Uterus (tissue), 4 donors: ENCODE results near the gene FEN1. TPM values are rescaled to one million over a fixed set of nuclear protein-coding genes. Genes with fewer than 3 reads are reported as not detected.

ENCODE experiments used
- DNase-seq, 2 donors: peaks; one replicate each; pipeline ENCODE4 v3.0.0-alpha.2; 2019 to 2020
- H3K27ac ChIP-seq, 2 donors: fragments of 200-600 bp; sonication (generic); 1 replicate in 1 of 2; 2 replicates in 1 of 2; pipeline ENCODE4 v1.5.1; 2016 to 2018
- H3K27me3 ChIP-seq, 2 donors: fragments of 200-600 bp; sonication (generic); one replicate each; pipeline ENCODE4 v1.5.1; 2018 to 2019; ENCODE audit warnings: control low read depth in 1 of 2
- H3K36me3 ChIP-seq, 2 donors: fragments of 200-600 bp; sonication (generic); one replicate each; pipeline ENCODE4 v1.5.1; 2019; ENCODE audit warnings: control low read depth in 1 of 2
- H3K4me1 ChIP-seq, 2 donors: fragments of 200-600 bp; sonication (generic); one replicate each; pipeline ENCODE4 v1.5.1; 2018 to 2019; ENCODE audit warnings: control low read depth in 1 of 2
- H3K4me3 ChIP-seq, 2 donors: fragments of 200-600 bp; sonication (generic); 1 replicate in 1 of 2; 2 replicates in 1 of 2; pipeline ENCODE4 v1.5.1; 2018 to 2019; ENCODE audit warnings: mild to moderate bottlenecking in 1 of 2
- H3K9me3 ChIP-seq, 2 donors: fragments of 200-600 bp; sonication (generic); one replicate each; pipeline ENCODE4 v1.5.1; 2019; ENCODE audit warnings: control low read depth in 1 of 2
- CTCF ChIP-seq, 4 experiments: fragments of 200-600 bp in 2 of 4; fragments of 450-650 bp in 2 of 4; sonication (generic) in 2 of 4; IDR thresholded peaks; one replicate each; pipeline ENCODE4 v1.5.1; 2016 to 2019; ENCODE audit warnings: antibody characterized with exemption in 4 of 4, mild to moderate bottlenecking in 2 of 4, moderate library complexity in 1 of 4
- POLR2A ChIP-seq, 2 donors: fragments of 450-650 bp; IDR thresholded peaks; one replicate each; pipeline ENCODE4 v1.6.1; 2016; ENCODE audit warnings: antibody characterized with exemption in 2 of 2, mild to moderate bottlenecking in 1 of 2, moderate library complexity in 1 of 2
- intact Hi-C: fragments of 100-400 bp; cut with DNase I; formaldehyde crosslinking; loops from one replicate; pipeline ENCODE4 v1.15.1; 2023; ENCODE audit warnings: low total_unique reads
- total RNA-seq, 4 donors: library from RNA; depleted of rRNA in 3 of 4; stranded (reverse); fragments of >200 nt in 3 of 4; gene quantifications; one replicate each; pipeline versions ENCODE4 v1.1.0 to v1.2.4, GENCODE V29; 2014 to 2023
- donor health status: DM: yes; HTN: yes; CAD: no.

The FEN1 gene
- total RNA-seq, 4 donors from 2014 or later = 0.77 to 19.4 (median 6.8) TPM

- Histone ChIP-seq H3K27me3 (no peaks in the 10 kb centered on the region), H3K4me3 (no peak overlapping the region), H3K36me3 (no peaks in the 10 kb centered on the region), H3K4me1 (no peaks in the 10 kb centered on the region), H3K27ac (no peak overlapping the region), H3K9me3 (no peaks in the 10 kb centered on the region)
- intact Hi-C loops = loop anchor here (5.0 kb wide), 1 partner anchor 41 kb away; no protein-coding TSS in a partner anchor
- DNase-seq = no peak
- TF ChIP-seq POLR2A (IDR thresholded peaks at IDR 0.05) (no peak), CTCF (IDR thresholded peaks at IDR 0.05) (no peak)
Measured at GRCh38 chr11:61745781-61746441, 46.8 kb upstream of the FEN1 start.

- intact Hi-C loops = loop anchor here (5.0 kb wide), 1 partner anchor 41 kb away; no protein-coding TSS in a partner anchor
Measured at GRCh38 chr11:61746442-61747191, 46.1 kb upstream of the FEN1 start.

GRCh38 chr11:61747192-61747966 is 45.3 kb upstream of the FEN1 start:
- Histone ChIP-seq H3K27ac (no peak overlapping the region), H3K4me3 (no peak overlapping the region), H3K9me3 (no peaks in the 10 kb centered on the region), H3K27me3 (no peaks in the 10 kb centered on the region), H3K4me1 (no peaks in the 10 kb centered on the region), H3K36me3 (no peaks in the 10 kb centered on the region)
- intact Hi-C loops = loop anchor here (5.0 kb wide), 1 partner anchor 40 kb away; no protein-coding TSS in a partner anchor
- no peak for TF ChIP-seq POLR2A (IDR thresholded peaks at IDR 0.05)
- TF ChIP-seq CTCF (IDR thresholded peaks at IDR 0.05) = peak; percentile 84 to 89 (median 86)
- peak; percentile 75 to 84 for DNase-seq

More at GRCh38 chr11:61746442-61747191, 46.1 kb upstream of the FEN1 start:
- Histone ChIP-seq H3K4me1 (no peaks in the 10 kb centered on the region), H3K27ac (no peak overlapping the region), H3K36me3 (no peaks in the 10 kb centered on the region), H3K27me3 (no peaks in the 10 kb centered on the region), H3K9me3 (no peaks in the 10 kb centered on the region), H3K4me3 (no peak overlapping the region)
- TF ChIP-seq CTCF (IDR thresholded peaks at IDR 0.05) (no peak), POLR2A (IDR thresholded peaks at IDR 0.05) (no peak)
- no peak for DNase-seq

GRCh38 chr11:61747967-61748285 is 44.8 kb upstream of the FEN1 start:
- H3K4me3 ChIP-seq = no peak overlapping the region
- no peaks in the 10 kb centered on the region for H3K36me3 ChIP-seq
- no peaks in the 10 kb centered on the region for H3K9me3 ChIP-seq
- H3K27ac ChIP-seq = no peak overlapping the region
- intact Hi-C loops = loop anchor here (5.0 kb wide), 1 partner anchor 39 kb away; no protein-coding TSS in a partner anchor
- H3K4me1 ChIP-seq = no peaks in the 10 kb centered on the region
- TF ChIP-seq CTCF (IDR thresholded peaks at IDR 0.05) (no peak), POLR2A (IDR thresholded peaks at IDR 0.05) (no peak)
- H3K27me3 ChIP-seq = no peaks in the 10 kb centered on the region
- DNase-seq = no peak
